Measurements from ENCODE around the gene COL8A2. TPM values are rescaled to one million over a fixed set of nuclear protein-coding genes. Genes with fewer than 3 reads are reported as not detected.

The COL8A2 gene
- total RNA-seq, result not detected

DNA sequence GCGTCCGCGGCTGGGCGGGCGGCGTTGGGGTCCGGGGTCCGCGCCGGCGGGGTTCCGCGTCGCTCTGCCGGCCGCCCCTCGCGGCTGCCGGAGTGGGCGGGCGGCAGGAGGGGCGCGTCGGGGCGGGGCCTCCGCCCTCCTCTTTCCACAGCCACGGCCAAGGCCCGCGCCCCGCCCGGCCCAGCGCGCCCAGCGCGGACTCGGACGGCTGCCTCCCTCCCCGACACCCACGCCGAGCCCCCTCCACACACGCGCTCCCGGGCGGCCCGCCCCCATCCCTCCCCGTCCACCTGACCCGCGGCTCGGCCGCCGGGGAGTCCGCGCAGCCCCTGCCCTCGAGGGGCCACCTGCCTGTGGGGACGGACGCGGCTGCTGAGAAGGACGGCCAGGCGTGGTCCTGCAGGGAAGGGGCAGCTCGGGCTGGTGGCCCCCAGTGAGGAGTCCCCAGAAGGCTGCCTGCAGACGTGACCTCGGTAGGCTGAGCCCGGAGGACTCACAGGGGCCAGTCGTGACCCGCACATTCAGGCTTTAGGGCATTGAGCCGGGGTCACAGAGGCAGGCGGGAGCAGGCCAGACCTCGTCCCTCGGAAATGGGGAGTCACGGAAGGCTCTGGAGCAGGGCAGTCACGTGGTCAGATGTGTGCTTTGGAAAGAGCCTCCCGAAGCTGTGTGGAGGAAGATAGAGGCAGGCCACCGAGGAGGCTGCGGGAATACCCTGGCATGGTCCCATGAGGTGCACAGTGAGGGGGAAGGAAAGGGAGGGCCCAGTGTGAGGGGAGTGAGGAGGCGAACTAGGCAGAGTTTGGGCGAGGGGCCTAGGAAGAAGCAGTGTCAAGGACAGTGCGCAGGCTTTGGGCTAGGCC lies at the start of gene COL8A2:
COL8A2 (minus strand) TSS at position 94 of the 863 bp plus-strand sequence. CDS start 24,980 bp downstream, outside the sequence.
- CTCF ChIA-PET, result no interaction called here
- no peak for DNase-seq
- Mint-ChIP-seq H3K9me3 (no peaks in the 10 kb centered on the region), H3K4me1 (peaks cover 18% of the 10 kb centered on the region), H3K27me3 (peaks cover 43% of the 10 kb centered on the region), H3K36me3 (ENCODE audit: low read depth) (no peaks in the 10 kb centered on the region), H3K4me3 (no peak within 1 kb of the TSS), H3K27ac (no peak within 1 kb of the TSS)
- POLR2A ChIA-PET, result no interaction called here

- POLR2A ChIA-PET, result no interaction called here
- Mint-ChIP-seq H3K4me3 (no peak overlapping the region), H3K27me3 (no peaks in the 10 kb centered on the region), H3K36me3 (ENCODE audit: low read depth) (peaks cover 61% of the 10 kb centered on the region), H3K27ac (no peak overlapping the region), H3K4me1 (peaks cover 4% of the 10 kb centered on the region), H3K9me3 (no peaks in the 10 kb centered on the region)
- CTCF ChIA-PET, result no interaction called here
- no peak for DNase-seq
These were observed 49.7 kb upstream of the COL8A2 start for GRCh38 chr1:36174713-36175112.

DNA sequence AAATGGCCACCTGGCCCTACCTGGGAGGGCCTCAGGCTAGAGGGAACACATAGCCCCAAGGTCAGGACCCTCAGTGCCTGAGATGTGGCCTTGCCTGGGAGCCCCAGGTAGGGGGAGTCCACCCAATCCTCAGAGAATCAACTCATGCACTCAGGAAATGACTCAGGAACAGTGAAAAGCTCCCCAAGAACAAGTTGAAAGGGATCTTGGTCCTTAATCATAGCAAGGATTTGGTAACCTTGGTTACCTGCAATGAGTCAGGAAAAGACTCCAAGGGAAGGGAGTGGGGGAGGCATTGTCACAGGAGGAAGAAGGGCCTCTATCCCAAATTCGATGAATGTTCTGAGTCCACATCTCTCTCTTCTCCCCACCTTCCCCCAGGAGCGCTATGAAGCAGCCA lies 48.0 kb upstream of the COL8A2 start:
- Mint-ChIP-seq H3K36me3 (ENCODE audit: low read depth) (peaks cover 56% of the 10 kb centered on the region), H3K4me3 (no peak overlapping the region), H3K9me3 (no peaks in the 10 kb centered on the region), H3K27ac (no peak overlapping the region), H3K27me3 (no peaks in the 10 kb centered on the region), H3K4me1 (peaks cover 8% of the 10 kb centered on the region)
- ChIA-PET CTCF (interaction anchor here (1.4 kb wide), 1 partner anchor 24 kb away, joined by 3 read pairs; the partner anchor contains the start of gene TRAPPC3), POLR2A (interaction anchor here (1.1 kb wide), 1 partner anchor 9 kb away, joined by 3 read pairs; no protein-coding TSS in a partner anchor)
- no peak for DNase-seq

DNA sequence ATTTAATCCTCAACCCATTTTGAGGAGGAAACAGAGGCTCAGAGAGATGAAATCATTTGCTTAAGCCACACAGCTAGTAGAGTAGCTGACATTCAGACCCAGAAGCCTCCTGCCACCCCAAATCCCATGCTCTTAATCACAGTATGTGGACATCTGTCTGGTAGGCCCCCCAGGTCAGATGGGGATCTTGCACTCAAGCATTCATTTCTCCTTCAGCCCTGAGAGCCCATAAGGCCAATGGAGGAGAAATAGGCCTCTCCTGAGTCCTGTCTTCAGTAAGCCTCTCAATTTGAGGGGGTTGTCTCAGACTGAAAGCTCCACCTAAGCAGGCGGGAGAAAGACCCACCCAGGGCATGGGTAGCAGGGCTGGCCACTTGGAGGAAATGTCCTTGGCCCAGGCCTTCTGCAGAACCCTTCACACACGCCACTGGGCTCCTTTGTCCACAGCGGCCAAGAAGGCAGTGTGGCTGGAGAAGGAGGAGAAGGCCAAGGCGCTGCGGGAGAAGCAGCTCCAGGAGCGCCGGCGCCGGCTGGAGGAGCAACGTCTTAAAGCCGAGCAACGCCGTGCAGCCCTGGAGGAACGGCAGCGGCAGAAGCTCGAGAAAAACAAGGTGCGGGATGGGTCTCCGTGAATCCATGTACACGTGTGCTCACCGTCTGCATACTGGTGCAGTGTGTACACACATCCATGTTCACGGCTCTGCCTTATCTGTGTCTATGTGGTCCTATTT lies 47.2 kb upstream of the COL8A2 start:
- Mint-ChIP-seq H3K27me3 (no peaks in the 10 kb centered on the region), H3K4me1 (peaks cover 8% of the 10 kb centered on the region), H3K9me3 (no peaks in the 10 kb centered on the region), H3K27ac (no peak overlapping the region), H3K4me3 (no peak overlapping the region), H3K36me3 (ENCODE audit: low read depth) (peaks cover 55% of the 10 kb centered on the region)
- no peak for DNase-seq
- ChIA-PET POLR2A (interaction anchor here (0.6 to 4.1 kb wide), 5 partner anchors 8 to 39 kb away, joined by 3 to 12 read pairs (median 3); partner anchors contain the start of gene TRAPPC3), CTCF (interaction anchor here (1.4 kb wide), 1 partner anchor 23 kb away, joined by 3 read pairs; the partner anchor contains the start of gene TRAPPC3)

- ChIA-PET CTCF (interaction anchor here (0.6 to 0.9 kb wide), 2 partner anchors 10 to 380 kb away, joined by 4 read pairs; no protein-coding TSS in a partner anchor), POLR2A (interaction anchor here (0.6 to 4.1 kb wide), 4 partner anchors 9 to 40 kb away, joined by 3 to 12 read pairs (median 7); partner anchors contain the start of gene TRAPPC3)
- Mint-ChIP-seq H3K27me3 (no peaks in the 10 kb centered on the region), H3K27ac (no peak overlapping the region), H3K4me3 (no peak overlapping the region), H3K4me1 (peaks cover 19% of the 10 kb centered on the region), H3K9me3 (no peaks in the 10 kb centered on the region), H3K36me3 (ENCODE audit: low read depth) (peaks cover 63% of the 10 kb centered on the region)
- no peak for DNase-seq
These were observed 45.8 kb upstream of the COL8A2 start for GRCh38 chr1:36170643-36171412.

GRCh38 chr1:36168514-36168913 lies 43.5 kb upstream of the COL8A2 start:
- H3K36me3 Mint-ChIP-seq (ENCODE audit: low read depth), result peaks cover 53% of the 10 kb centered on the region
- ChIA-PET CTCF (no interaction called here), POLR2A (interaction anchor here (2.8 to 4.1 kb wide), 2 partner anchors 8 to 19 kb away, joined by 11 to 12 read pairs; partner anchors contain the start of gene TRAPPC3)
- no peak for DNase-seq
- H3K9me3 Mint-ChIP-seq, result no peaks in the 10 kb centered on the region
- H3K4me3 Mint-ChIP-seq, result no peak overlapping the region
- H3K27me3 Mint-ChIP-seq, result no peaks in the 10 kb centered on the region
- H3K4me1 Mint-ChIP-seq, result peaks cover 28% of the 10 kb centered on the region
- H3K27ac Mint-ChIP-seq, result peak overlapping the region; percentile 10

GRCh38 chr1:36166938-36167905 lies 42.2 kb upstream of the COL8A2 start:
- POLR2A ChIA-PET, result no interaction called here
- peaks cover 54% of the 10 kb centered on the region for H3K36me3 Mint-ChIP-seq (ENCODE audit: low read depth)

GRCh38 chr1:36166136-36166535 lies 41.1 kb upstream of the COL8A2 start:
- Mint-ChIP-seq H3K9me3 (no peaks in the 10 kb centered on the region), H3K36me3 (ENCODE audit: low read depth) (peaks cover 54% of the 10 kb centered on the region), H3K27ac (no peak overlapping the region), H3K4me3 (no peak overlapping the region), H3K4me1 (peaks cover 49% of the 10 kb centered on the region), H3K27me3 (no peaks in the 10 kb centered on the region)
- CTCF ChIA-PET, result interaction anchor here (0.6 to 1.1 kb wide), 2 partner anchors 16 to 100 kb away, joined by 3 to 4 read pairs; no protein-coding TSS in a partner anchor
- POLR2A ChIA-PET, result interaction anchor here (8.9 kb wide), 1 partner anchor 15 kb away, joined by 193 read pairs; the partner anchor contains the start of gene TRAPPC3
- DNase-seq, result no peak

More at GRCh38 chr1:36166938-36167905, 42.2 kb upstream of the COL8A2 start:
- peak overlapping the region; percentile 59 for H3K27ac Mint-ChIP-seq
- no peaks in the 10 kb centered on the region for H3K9me3 Mint-ChIP-seq
- H3K4me1 Mint-ChIP-seq, result peaks cover 38% of the 10 kb centered on the region
- DNase-seq, result no peak
- no peaks in the 10 kb centered on the region for H3K27me3 Mint-ChIP-seq
- H3K4me3 Mint-ChIP-seq, result no peak overlapping the region
- CTCF ChIA-PET, result interaction anchor here (1.1 kb wide), 1 partner anchor 17 kb away, joined by 4 read pairs; no protein-coding TSS in a partner anchor

- Mint-ChIP-seq H3K36me3 (ENCODE audit: low read depth) (peaks cover 61% of the 10 kb centered on the region), H3K4me1 (peaks cover 57% of the 10 kb centered on the region), H3K27me3 (no peaks in the 10 kb centered on the region), H3K9me3 (no peaks in the 10 kb centered on the region), H3K27ac (no peak overlapping the region), H3K4me3 (no peak overlapping the region)
- ChIA-PET POLR2A (interaction anchor here (8.9 kb wide), 1 partner anchor 14 kb away, joined by 193 read pairs; the partner anchor contains the start of gene TRAPPC3), CTCF (interaction anchor here (1.3 kb wide), 1 partner anchor 121 kb away, joined by 3 read pairs; no protein-coding TSS in a partner anchor)
- no peak for DNase-seq
These were observed 40.1 kb upstream of the COL8A2 start for GRCh38 chr1:36165145-36165544.

GRCh38 chr1:36164361-36164760 lies 39.3 kb upstream of the COL8A2 start:
- POLR2A ChIA-PET, result interaction anchor here (1.2 to 8.9 kb wide), 3 partner anchors 8 to 60 kb away, joined by 3 to 193 read pairs (median 72); partner anchors contain the start of genes THRAP3 and TRAPPC3
- H3K27ac Mint-ChIP-seq, result peak overlapping the region; percentile 29
- peaks cover 63% of the 10 kb centered on the region for H3K36me3 Mint-ChIP-seq (ENCODE audit: low read depth)
- peaks cover 62% of the 10 kb centered on the region for H3K4me1 Mint-ChIP-seq
- CTCF ChIA-PET, result interaction anchor here (1.3 kb wide), 2 partner anchors 22 to 121 kb away, joined by 3 to 4 read pairs; no protein-coding TSS in a partner anchor
- no peak for DNase-seq
- no peaks in the 10 kb centered on the region for H3K9me3 Mint-ChIP-seq
- no peaks in the 10 kb centered on the region for H3K27me3 Mint-ChIP-seq
- H3K4me3 Mint-ChIP-seq, result no peak overlapping the region

- H3K4me1 Mint-ChIP-seq, result peaks cover 68% of the 10 kb centered on the region
- no peak overlapping the region for H3K4me3 Mint-ChIP-seq
- peak overlapping the region; percentile 88 for H3K27ac Mint-ChIP-seq
These were observed 38.4 kb upstream of the COL8A2 start for GRCh38 chr1:36163426-36163825.

More at GRCh38 chr1:36163426-36163825, 38.4 kb upstream of the COL8A2 start:
- H3K27me3 Mint-ChIP-seq, result no peaks in the 10 kb centered on the region
- DNase-seq, result no peak
- peaks cover 66% of the 10 kb centered on the region for H3K36me3 Mint-ChIP-seq (ENCODE audit: low read depth)
- H3K9me3 Mint-ChIP-seq, result no peaks in the 10 kb centered on the region
- ChIA-PET CTCF (interaction anchor here (1.3 to 5.1 kb wide), 4 partner anchors 13 to 61 kb away, joined by 4 to 105 read pairs (median 10); partner anchors contain the start of genes THRAP3 and TRAPPC3), POLR2A (interaction anchor here (1.2 to 8.9 kb wide), 6 partner anchors 9 to 223 kb away, joined by 3 to 193 read pairs (median 18); partner anchors contain the start of genes STK40, THRAP3 and TRAPPC3)

All from activated CD4-positive, alpha-beta memory T cell treated with anti-CD3 and anti-CD28 coated beads, Interleukin-2, amount 10 ng/mL, durations not matched to agents 7 days and 5 days (primary cell).